ENCODE measurements around the gene TNFRSF19.

DNA sequence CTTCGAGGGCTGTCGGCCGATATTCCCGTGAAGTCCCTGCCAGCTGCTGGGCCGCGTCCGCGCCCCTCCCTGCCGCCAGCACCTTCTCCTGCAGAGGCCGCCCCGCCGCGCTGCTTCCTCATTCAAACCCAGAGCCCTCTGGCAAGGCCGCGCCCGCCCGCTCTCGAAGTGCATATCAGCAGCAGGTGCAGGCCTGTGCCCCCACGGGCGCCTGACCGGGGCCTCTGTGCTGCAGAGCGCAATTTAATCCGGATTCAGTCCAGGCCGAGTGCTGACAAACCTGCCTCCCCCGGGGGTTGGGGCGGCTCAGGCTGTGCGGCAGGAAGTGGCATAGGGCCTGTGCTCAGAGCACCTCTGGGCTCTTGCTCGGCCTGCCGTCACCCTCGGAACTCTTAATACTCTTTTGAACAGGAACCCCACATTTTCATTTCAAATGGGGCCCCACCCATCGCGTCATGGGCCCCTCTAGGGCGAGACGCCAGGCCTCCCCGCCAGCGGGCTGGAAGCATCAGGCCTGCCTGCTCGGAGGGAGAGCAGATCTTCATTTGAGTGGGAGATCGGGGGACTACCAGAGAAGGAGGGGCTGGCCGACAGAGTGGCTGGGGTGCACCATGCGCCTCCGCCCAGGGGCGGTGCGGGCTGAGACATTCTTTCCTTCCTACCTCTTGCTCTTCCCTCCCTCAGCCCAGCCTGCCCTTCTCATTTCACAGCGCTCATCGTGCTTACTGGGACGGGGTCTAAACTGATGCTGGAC lies 125.7 kb downstream of the TNFRSF19 start:
- TF ChIP-seq YY1 (IDR thresholded peaks at IDR 0.05; ENCODE audit: insufficient read depth, insufficient read length), result no peak
- no peak for TF ChIP-seq SUZ12 (IDR thresholded peaks at IDR 0.05; ENCODE audit: extremely low read depth, insufficient read depth, insufficient read length)

All from NT2/D1 (cell line).